DMS79 treated with DMSO at 0.1 percent for 48 hours (cell line): ENCODE results near the gene ANKHD1.
"Not testable (repeated sequence)": the region's sequence is repeated elsewhere in the genome, so short reads cannot be mapped to it uniquely, and the experiment has no call there.

Experiments
- DNase-seq: peaks from one replicate; lab custom pipeline; 2025; lab: John Stamatoyannopoulos, UW

The ANKHD1 gene

DNA sequence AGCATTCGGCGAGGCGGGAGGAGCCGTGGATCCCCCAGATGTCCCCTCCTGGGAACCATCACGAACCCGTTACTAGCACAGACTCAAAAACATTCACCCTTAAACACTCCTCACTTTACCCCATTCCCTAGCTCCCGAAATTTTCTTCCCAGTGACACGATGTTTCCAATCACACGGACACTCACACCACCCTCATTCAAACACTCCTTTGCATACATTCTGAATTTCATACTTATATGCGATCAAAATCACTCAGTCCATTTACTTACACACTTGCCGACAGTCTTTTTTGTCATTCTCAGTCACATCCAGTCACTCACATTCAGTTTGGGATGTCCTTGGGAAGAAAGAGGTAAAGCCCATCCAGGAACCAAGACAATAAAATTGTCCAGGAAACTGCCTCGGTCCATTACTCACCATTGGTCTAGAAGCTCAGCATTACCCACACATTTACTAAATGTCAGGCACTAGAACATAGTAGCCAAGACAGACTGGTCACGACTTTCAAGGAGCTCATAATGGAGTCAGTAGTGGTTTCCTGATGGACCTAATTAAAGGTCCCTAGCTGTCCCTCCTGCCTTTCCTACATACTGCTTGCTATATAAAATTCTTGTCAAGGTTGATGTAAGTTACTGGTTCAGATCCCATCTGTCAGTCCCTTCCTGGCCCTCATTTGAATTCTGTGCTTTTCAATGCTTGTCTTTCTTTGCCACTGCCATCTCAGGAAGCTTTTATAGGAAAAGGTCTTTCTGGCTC lies 163.6 kb downstream of the ANKHD1 start:
- no peak for DNase-seq

DNA sequence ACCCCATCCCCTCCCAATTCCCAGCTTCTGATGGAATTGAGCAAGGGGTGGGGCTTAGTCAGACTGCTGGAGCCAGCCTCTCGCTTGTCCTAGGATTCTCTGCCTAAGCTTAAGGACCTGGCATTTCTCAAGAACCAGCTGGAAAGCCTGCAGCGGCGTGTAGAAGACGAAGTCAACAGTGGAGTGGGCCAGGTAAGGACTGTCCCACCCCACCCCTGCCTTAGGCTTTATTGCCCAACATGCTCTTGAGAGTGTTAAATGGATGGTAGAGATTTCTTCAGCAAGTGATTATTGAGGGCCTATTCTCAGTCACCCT lies 164.1 kb downstream of the ANKHD1 start:
- DNase-seq: no peak

DNA sequence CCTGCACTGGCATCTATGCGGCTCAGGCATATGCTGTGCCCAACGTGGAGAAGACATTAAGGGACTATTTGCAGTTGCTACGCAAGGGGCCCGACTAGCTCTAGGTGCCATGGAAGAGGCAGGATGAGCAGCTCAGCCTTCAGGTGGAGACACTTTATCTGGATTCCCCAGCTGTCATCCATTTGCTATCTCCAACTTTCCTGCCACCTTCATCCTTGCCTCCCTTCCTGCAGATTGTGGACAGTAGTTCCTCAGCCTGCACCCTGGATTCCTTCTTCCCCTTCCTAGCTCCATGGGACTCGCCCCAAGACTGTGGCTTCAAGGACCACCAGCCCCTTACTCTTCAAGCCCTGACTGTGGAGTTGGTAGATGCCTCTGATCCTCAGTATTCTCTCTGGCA lies 165.0 kb downstream of the ANKHD1 start:
- DNase-seq: no peak

DNA sequence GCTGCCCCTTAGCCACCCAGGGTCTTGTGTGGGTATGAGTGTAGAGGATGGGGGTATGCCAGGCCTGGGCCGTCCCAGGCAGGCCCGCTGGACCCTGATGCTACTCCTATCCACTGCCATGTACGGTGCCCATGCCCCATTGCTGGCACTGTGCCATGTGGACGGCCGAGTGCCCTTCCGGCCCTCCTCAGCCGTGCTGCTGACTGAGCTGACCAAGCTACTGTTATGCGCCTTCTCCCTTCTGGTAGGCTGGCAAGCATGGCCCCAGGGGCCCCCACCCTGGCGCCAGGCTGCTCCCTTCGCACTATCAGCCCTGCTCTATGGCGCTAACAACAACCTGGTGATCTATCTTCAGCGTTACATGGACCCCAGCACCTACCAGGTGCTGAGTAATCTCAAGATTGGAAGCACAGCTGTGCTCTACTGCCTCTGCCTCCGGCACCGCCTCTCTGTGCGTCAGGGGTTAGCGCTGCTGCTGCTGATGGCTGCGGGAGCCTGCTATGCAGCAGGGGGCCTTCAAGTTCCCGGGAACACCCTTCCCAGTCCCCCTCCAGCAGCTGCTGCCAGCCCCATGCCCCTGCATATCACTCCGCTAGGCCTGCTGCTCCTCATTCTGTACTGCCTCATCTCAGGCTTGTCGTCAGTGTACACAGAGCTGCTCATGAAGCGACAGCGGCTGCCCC lies 165.6 kb downstream of the ANKHD1 start:
- DNase-seq: no peak

DNA sequence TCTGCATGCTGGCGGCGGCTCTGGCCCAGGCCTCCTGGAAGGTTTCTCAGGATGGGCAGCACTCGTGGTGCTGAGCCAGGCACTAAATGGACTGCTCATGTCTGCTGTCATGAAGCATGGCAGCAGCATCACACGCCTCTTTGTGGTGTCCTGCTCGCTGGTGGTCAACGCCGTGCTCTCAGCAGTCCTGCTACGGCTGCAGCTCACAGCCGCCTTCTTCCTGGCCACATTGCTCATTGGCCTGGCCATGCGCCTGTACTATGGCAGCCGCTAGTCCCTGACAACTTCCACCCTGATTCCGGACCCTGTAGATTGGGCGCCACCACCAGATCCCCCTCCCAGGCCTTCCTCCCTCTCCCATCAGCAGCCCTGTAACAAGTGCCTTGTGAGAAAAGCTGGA lies 166.2 kb downstream of the ANKHD1 start:
- DNase-seq: no peak

DNA sequence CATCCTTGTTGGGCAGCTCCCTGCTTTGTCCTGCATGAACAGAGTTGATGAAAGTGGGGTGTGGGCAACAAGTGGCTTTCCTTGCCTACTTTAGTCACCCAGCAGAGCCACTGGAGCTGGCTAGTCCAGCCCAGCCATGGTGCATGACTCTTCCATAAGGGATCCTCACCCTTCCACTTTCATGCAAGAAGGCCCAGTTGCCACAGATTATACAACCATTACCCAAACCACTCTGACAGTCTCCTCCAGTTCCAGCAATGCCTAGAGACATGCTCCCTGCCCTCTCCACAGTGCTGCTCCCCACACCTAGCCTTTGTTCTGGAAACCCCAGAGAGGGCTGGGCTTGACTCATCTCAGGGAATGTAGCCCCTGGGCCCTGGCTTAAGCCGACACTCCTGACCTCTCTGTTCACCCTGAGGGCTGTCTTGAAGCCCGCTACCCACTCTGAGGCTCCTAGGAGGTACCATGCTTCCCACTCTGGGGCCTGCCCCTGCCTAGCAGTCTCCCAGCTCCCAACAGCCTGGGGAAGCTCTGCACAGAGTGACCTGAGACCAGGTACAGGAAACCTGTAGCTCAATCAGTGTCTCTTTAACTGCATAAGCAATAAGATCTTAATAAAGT lies 166.9 kb downstream of the ANKHD1 start:
- no peak for DNase-seq

DNA sequence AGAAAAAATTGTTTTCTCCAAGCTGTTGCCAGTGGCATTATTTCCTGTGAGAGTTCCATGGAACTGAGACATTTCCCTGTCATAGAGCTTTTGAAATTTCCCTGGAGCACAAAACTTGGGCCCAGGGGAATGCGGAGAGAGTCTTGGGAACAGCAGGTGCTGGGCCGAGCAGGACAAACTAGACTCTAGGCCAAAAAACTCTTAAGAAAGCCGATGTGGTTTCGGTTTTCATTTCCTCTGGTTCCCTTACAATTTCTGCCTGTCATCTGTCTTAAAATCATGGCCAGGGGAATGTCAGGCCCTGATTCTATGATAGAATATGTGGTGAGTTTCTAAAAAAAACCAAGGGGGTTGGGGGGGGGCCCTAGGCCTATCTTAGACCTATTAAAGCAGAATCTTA lies 167.6 kb downstream of the ANKHD1 start:
- no peak for DNase-seq

DNA sequence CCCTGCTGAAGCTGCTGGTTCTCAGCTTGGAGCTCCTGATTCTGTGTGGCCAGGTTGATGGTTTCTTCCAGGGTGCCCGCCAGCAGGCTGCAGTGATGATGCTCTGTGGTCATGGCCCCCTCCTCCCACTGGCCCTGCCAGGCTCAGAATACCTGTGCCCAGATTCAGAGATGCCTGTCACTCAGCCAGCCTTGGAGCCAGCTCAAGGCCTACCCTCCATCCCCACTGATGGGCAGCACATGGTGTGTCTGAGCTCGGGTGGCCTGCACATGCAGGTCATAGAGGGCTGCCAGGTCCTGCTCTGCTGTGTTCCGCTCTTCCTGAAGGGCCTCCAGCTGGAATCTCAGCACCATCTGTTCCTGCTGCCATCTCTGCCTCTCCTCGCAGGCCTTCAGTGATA lies 168.4 kb downstream of the ANKHD1 start:
- DNase-seq: no peak

DNA sequence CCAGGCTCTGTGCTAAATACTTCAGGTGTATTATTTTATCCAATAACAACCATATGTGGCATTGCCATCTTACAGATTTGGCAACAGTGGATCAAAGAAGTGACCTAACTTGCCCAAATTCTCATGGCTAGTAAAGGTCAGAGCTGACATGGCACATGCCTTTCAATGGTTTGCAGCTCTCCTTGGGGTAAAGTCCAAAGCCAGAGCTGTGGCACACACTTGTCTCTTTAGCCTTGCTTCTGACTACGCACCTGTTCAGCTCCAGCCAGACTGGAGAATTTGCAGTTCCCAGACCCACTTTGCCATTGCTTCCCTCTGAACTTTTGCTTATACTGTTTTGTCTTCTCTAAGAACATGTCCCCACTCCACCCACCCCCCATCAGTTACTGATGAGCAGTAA lies 168.9 kb downstream of the ANKHD1 start:
- DNase-seq: no peak

DNA sequence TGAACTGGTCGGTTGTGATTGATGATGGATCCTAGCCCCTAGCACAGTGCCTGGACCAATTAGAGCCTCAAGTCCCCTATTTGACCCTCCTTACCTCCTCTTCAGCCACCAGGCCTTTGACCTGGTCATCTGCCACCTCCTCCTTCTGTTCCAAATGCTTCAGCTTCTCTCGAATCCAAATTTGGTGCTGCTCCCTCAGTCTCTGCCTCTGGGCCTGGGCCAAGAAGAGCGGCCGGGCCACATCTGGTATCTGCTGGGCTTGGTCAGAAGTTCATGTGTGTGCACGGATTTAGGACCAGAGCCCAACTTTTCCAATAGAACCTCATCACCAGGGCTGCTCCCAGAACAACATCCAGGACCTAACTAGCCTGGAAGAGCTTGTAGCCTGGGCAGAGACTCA lies 169.5 kb downstream of the ANKHD1 start:
- DNase-seq: no peak

DNA sequence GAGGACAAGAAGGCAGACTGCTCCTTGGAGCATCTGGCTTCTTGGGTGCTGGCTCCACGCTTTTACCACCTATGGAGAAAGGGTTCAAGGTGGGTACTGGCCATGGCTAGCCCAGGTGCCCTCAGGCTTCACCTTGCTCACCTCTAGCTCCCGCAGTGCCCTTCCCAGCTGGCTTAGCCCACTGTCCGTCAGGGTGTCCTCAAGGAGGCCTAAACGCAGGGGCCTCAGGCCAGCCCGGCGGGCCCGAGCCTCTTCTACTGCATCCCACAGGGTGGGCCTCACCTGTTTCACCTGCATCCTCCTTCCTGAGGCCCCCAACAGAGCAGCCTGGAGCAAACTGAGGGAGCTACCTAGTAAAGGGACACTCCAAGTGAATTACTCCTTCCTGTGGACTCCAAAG lies 172.1 kb downstream of the ANKHD1 start:
- DNase-seq: no peak

DNA sequence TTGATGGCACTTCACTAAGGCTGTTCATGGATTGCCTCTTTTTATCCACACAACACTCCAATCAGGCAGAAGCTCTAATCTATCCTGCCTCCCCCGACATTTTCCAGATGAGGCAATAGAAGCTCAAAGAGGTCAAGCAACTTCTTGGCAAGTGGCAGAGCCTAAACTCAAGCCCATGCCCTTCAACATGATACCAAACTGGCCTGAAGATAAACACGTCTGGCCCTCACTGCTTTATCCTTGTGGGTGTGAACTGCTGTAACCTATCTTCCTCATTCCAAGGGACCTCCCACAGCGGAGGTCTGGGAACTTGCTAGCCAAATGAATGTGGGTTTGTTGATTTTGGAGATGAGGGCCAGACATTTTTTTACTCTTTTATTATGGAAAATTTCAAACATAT lies 172.5 kb downstream of the ANKHD1 start:
- DNase-seq: no peak

DNA sequence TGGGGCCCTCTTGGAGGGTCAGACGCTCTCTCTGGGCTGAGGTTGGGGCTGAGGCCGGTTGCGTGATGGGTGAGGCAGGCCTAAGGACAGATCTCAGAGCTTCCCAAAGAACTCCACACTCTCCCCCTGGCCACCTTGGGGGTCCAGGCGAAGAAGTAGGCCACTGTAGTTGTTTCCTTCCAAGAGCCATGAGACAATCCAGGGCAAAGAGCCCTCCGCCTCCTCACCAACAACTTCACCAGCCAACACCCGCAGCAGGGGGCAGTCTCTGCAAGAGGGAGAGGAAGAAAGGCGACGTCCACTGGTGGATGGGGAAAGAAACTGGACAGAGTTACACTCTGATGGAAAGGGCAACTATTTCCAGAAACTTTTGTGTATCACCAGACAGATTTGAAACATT lies 173.7 kb downstream of the ANKHD1 start:
- no peak for DNase-seq

DNA sequence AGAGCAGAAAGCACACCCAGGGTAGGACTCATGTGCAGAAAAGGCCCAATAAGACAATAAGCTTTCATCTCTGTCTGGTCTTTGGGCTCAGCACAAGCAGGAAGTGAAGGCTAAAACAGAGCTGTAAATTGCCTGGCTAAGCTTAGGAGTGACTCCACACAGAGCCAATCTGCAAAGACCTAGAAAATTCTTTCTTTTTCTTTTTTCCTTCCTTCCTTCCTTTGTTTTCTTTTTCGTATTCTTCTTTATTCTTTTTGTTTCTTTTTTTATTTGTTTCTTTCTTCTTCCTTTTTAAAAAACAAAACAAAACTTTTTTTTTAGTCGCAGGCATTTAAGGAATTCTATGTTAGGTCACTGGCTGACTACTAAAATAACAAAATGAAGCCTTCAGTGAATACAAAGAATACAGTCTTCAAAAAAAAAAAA lies 175.2 kb downstream of the ANKHD1 start:
- DNase-seq: no peak

DNA sequence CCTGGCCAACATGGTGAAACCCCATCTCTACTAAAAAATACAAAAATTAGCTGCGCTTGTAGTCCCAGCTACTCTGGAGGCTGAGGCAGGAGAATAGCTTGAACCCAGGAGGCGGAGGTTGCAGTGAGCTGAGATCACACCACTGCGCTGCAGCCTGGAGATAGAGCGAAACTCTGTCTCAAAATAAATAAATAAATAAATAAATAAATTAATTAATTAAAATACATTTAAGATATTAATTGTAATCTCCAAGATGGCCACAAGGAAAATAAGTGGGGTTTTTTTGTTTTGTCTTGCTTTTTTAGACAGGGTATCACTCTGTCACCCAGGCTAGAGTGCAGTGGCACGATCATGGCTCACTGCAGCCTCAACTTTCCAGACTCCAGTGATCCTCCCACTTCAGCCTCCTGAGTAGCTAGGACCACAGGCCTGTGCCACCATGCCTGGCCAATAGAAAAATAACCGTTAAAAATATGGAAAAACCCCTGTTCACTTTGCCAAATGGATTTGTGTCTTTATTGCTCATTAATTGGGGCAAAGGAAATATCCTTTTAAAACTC lies 177.6 kb downstream of the ANKHD1 start:
- DNase-seq: not testable (repeated sequence)

DNA sequence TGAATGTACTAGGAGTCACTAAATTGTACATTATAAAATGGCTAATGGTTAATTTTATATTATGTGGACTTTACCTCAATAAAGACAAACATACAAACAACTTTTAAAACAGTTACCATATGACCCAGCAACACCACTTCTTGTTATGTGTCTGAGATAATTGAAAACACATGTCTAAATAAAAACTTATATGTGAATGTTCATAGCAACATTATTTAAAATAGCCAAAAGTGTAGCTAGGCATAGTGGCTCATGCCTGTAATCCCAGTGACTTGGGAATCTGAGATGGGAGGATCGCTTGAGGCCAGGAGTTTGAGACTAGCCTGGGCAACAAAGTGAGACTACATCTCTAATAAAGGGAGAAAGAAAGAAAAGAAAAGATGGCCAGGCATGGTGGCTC lies 185.9 kb downstream of the ANKHD1 start:
- no peak for DNase-seq

DNA sequence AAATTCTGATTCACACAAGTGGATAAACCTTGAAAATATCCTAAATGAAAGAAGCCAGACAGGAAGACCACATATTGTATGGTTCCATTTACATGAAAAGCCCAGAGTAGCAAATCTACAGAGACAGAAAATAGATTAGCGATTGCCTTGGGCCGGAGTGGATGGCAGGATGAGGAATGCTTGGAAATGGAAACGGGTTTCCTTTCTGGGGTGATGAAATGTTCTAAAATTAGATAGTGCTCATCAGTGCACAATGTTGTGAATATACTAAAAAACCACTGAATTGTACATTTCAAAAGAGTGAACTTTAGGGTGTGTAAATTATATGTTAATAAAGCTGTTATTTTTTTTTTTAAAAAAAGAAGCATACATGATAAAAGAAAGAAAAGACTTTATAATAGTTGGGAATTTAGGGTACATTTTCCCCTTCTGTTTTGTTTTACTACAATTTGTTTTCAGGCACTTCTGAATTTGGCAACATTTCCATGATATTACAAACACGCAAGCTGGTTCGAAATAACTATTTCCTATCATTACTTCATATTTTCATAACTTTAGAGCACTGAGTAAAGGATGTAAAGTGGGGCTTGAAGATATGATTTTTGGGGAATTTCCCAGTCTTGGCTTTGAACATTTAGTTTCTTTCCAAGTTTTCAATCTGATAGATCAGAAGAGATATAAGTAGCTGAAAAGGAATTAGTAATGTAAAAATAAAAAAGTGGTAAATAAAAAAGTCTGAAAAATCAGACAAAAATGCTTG lies 186.9 kb downstream of the ANKHD1 start:
- no peak for DNase-seq
